Activated CD4-positive, alpha-beta T cell treated with anti-CD3 and anti-CD28 coated beads, Interleukin-2, amount 50 U/mL, for 4 hours (primary cell): ENCODE results near the gene ATRIP.
A peak's percentile ranks its signal among the peaks of the same experiment; 100 is the strongest.

Source experiments
- DNase-seq, 2 experiments: peaks; one replicate each; pipeline ENCODE4 v3.0.0-alpha.2; 2020

ATRIP gene

GRCh38 chr3:48425281-48425812 is 21.2 kb upstream of the ATRIP start:
- no peak for DNase-seq

- DNase-seq: no peak
Measured at GRCh38 chr3:48426401-48426909, 20.1 kb upstream of the ATRIP start.

GRCh38 chr3:48426944-48427629 is 19.4 kb upstream of the ATRIP start:
- no peak for DNase-seq

GRCh38 chr3:48427630-48427962 is 18.9 kb upstream of the ATRIP start:
- no peak for DNase-seq

- no peak for DNase-seq
Measured at GRCh38 chr3:48428088-48428571, 18.4 kb upstream of the ATRIP start.

GRCh38 chr3:48428572-48429316 is 17.8 kb upstream of the ATRIP start:
- no peak for DNase-seq

- peak; percentile 56 to 60 for DNase-seq
Measured at GRCh38 chr3:48429317-48429959, 17.1 kb upstream of the ATRIP start.

GRCh38 chr3:48429960-48430707 is 16.4 kb upstream of the ATRIP start, which contains the start of gene PLXNB1:
TSS of gene PLXNB1 (minus strand) at chr3:48430086. CDS start at chr3:48424611, 5,475 bp downstream.
- DNase-seq: no peak

GRCh38 chr3:48430708-48431101 is 15.8 kb upstream of the ATRIP start:
- no peak for DNase-seq

- no peak for DNase-seq
Measured at GRCh38 chr3:48431224-48432029, 15.1 kb upstream of the ATRIP start.

GRCh38 chr3:48432411-48433371 is 13.8 kb upstream of the ATRIP start:
- no peak for DNase-seq

GRCh38 chr3:48433472-48434118 is 12.9 kb upstream of the ATRIP start:
- no peak for DNase-seq

GRCh38 chr3:48434591-48435222 is 11.8 kb upstream of the ATRIP start:
- DNase-seq: no peak

GRCh38 chr3:48435223-48435595 is 11.3 kb upstream of the ATRIP start:
- DNase-seq: no peak

GRCh38 chr3:48435774-48436476 is 10.6 kb upstream of the ATRIP start:
- DNase-seq: peak; percentile 81 to 85

- DNase-seq: no peak
Measured at GRCh38 chr3:48436477-48436787, 10.1 kb upstream of the ATRIP start.

GRCh38 chr3:48436855-48437254 is 9.7 kb upstream of the ATRIP start:
- DNase-seq: no peak

- no peak for DNase-seq
Measured at GRCh38 chr3:48437812-48438211, 8.7 kb upstream of the ATRIP start.
